Stimulated activated naive CD4-positive, alpha-beta T cell treated with Interleukin-2 at 50 U/mL for 16 hours (primary cell): ENCODE measurements around the gene AGTRAP.
A peak's percentile ranks its signal among the peaks of the same experiment; 100 is the strongest.

ENCODE experiments used
- DNase-seq: peaks from one replicate; lab custom pipeline; 2025; lab: John Stamatoyannopoulos, UW

AGTRAP gene, protein sequence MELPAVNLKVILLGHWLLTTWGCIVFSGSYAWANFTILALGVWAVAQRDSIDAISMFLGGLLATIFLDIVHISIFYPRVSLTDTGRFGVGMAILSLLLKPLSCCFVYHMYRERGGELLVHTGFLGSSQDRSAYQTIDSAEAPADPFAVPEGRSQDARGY

DNA sequence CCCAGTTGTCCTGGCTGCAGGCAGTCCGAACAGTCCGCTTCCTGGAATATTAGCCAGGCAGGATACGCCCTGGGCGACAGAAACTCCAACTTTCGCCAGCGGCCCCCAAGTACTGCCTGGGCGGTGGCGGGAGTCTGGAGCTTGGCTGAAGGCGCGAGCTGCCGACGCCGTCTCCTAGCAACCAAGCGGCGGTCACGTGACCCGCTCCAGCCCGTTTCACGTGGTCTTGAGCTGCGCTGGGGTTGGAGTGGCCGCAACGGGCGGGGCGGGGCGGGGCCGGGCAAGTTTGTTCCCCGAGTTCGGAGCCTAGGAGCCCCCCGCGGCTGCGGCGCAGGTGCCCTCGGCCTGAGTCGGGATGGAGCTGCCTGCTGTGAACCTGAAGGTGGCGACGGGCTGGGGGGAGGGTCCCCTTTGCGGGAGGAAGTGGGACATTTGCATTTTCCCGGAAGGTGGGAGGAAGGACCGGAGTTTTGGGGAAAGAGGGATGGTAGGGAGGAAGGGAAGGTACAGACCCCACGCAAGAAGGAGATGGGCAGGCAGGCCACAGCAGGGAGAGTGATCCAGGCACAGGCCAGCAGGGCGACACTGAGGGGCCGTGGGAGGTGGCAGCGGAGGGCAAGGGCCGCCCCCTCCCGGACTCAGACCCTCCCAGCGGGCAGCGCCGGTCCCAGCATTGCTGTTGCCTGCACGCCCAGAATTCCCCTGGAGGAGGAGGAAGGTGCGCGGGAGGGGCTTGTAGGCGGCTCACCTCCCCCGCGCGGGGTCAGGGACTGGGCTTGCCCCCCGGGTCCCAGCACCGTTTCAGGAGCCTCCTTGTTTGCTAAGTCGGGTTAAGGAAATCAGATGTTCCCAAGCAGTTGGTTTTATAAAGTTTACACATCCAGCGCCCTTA is at the start of gene AGTRAP:
Gene AGTRAP, plus strand, starts transcription at position 283 of the 892 bp plus-strand sequence. Its CDS starts 73 bp downstream, at position 356.
- DNase-seq, result peak; percentile 85

DNA sequence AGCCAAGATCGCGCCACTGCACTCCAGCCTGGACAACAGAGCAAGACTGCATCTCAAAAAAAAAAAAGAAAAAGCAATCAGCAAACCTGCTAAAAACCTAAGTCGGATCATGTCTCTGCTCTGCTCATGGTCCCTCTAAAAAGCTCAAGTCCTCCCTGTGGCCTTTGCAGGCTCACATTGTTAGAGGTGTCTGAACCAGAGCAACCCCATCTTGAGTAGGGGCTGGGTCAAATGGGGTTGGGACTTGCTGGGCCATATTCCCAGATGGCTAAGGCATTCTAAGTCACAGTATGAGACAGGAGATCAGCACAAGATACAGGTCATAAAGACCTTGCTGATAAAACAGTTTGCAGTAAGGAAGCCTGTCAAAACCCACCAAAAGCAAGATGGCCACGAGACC is 47.4 kb upstream of the AGTRAP start:
- DNase-seq, result no peak

DNA sequence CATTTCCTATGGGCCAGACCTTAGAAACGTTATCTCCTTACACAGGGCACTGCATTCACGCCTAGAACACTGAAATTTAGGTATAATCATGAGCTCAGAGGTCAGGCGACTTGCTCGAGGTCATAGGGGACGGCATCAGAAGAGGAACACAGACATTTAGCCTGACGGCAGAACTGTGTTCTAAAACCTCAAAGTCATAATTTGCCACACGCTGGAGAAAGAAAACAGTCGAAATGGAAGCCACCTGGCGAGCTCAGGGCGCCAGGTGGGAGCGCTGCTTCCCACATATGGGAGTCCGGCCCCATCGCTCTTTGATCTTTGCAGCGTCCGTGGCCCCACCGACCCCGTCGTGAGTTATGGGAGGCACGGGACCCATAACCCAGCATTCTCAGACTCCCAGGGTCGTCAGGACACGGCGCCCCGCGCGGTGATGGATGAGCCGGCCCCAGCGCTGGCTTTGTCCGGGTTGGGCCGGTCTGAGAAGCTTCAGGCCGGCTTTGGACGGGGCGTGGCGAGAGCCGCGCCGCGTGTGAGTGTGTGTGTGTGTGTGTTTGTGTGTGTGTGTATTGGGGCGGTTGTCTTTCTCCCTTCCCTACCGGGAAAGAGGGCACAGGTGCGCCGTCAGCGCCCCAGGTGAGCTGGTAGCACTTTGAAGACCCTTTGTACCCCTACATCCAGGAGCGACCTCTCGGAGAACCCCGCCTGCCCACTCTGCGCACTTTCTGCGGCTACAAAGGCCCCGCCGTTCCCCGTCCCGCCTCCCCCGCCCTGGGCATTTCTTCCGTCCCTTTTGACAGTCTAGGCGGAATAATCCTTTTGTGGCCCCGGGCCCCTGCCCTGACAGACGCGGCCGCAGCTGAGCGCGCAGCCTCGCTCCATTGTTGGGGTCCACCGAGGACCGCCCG is 45.3 kb upstream of the AGTRAP start:
- DNase-seq, result no peak

DNA sequence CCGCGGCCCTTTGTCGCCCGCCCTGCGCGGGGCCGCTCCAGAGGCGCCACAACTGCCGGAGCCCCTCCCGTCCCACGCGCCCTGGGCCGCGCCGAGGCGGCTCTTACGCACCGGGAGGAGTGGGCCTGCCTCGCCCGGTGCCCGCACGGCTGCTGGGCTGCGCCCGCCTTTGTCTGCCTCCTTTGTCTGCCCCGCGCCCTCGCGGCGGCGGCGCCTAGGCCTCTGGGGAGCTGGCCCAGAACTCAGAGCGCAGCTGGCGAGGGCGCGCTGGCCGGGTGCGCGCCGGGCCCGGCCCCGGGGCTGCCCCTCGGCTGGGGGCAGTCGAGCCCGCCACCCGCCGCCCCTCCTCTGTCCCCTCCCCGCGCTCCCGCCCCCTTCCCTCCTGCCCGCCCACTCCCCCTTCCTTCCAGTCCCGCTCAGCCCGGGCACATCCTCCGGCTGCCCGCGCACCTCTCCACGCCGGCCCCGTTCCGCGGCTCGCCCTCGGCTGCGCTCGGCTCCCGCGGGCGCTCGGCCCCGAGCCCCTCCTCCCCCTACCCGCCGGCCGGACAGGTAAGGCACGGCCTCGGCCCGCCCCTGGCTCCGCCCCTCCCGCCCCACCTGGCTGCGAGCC is 44.5 kb upstream of the AGTRAP start, which contains the start of gene DRAXIN:
Gene DRAXIN, plus strand, starts transcription at position 409 of the 613 bp plus-strand sequence. CDS start 14,549 bp downstream, outside the sequence.
- DNase-seq, result no peak

DNA sequence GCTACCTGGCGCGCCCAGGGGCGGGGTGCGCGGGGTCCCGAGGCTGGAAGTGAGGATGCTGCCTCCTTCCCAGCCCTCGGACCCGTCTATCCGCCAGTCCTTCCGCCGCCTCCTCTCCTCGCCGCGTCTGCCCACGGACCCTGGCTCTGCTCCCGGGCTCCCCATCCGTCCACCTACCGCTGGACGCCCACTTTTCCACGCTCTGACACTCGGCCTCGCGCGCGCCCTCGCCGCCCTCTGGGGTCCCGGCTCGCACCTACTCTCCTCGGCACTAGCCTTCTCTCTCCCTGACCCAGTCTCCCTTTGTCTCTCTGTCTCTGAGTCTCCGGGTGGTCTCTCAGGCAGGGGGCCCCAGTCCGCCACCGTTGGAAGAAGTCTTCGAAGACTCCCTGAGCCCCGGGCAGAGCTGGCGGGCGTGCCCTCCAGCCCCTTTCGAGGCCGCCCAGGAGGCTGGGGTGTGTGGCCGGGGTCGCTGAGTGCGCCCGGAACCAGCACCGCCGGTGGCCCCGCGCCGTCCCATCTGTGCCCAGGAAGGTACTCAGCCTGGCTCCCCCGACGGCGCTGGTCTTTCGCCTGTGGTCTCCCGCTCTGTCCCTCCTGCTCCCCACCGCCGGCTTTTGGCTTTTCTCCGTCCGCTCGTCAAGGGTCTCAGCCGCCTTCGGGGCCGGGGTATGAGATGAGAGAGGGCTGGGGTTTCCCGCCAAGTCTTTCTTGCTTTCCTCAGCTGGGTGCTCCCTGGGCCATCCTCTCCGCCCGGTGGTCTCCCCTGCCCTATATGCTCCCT is 43.8 kb upstream of the AGTRAP start:
- no peak for DNase-seq

DNA sequence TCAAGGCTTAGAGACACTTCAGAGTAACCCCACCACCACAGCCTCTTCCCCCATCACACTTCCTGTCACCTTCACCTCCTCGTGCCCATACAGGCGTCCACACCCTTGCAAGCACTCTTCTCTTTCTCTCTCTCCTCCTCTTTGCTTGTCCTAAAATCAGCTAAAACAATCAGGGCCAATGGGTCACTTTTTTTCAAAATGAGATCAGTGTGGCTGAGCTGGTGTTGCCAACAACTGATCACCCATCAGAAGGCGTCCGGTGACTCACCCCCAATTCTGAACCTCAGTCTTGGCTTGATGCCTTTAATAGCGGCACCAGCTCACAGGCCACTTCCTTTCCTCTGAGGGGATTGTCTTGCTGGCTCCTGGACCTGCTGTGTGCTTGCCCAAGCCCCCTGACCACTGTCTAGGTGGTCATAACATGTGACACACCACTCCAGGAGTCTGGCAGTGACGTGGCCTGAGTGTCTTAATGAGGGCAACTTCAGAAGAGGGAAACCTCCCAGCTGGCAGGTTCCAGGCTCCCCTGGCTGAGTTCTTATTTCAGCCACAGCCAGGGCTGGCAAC is 42.8 kb upstream of the AGTRAP start:
- DNase-seq, result peak; percentile 30

DNA sequence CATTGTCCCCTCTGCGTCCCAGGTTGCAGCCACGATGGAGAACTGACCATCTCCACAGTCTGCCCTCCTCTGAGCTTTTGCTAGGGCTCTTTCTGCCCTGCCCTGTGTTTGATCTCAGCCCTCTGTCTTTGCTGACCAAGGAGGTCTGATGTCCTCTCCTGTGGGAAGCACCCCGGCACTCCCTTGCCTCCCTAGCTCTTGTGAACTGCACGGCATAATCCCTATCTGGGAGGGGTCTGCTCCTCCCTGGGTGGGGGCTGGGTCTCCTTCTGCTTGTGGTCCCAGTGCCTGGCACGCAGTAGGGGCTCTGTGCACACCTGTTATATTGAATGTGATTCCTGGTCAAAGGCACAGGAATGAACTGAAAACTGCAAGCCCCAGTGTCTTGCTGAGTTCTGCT is 42.0 kb upstream of the AGTRAP start:
- no peak for DNase-seq

DNA sequence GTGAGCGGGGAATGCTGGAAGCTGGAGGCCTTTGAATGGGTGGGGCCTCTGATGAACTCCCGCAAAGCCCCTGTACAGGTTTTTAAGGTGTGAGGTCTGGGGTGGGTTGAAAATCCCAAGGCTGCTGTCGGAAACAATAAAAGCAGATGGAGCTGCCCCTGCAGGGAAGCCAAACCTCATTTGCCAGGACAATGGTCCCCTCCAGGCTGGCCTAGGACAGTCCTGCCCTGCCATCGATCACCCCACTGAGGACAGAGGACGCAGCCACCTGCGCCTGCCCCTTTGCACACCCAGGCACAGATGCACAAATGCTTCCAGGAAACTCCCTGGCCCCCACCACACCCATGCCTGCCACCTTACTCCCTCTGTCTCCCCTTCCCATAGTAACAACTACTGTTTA is 40.1 kb upstream of the AGTRAP start:
- no peak for DNase-seq

DNA sequence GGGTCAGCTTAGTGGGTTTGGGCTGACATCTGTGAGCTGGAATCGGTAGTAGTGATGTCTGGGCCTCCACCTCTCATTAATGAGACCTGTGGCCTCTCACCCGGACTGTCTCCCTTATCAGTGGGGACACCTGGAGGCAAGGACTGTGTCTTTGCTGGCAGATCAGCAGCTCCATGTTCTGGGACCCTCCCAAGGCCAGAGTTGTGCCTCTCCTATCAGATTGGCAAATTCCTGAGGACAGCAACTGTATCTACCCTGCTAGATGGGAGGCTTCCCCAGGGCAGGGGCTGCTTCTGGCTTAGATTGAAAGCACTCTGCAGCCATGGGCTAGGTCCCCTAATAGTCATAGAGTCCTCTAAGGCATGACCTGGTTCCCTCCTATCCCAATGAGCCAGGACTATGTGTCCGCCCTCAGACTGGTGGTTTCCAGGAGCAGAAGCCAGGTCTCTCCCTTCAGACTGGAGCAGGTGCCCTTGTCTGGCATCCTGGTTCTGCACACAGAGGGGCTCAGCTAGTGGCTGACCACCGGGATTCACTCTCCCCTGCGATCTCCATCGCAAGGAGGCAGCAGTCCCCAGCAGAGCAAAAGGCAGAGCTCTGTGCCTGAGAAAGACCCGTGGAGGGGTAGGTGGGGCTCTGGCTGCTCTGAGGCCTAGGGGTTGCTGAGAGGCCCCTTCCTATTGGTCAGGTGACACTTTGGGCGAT is 38.6 kb upstream of the AGTRAP start:
- no peak for DNase-seq

DNA sequence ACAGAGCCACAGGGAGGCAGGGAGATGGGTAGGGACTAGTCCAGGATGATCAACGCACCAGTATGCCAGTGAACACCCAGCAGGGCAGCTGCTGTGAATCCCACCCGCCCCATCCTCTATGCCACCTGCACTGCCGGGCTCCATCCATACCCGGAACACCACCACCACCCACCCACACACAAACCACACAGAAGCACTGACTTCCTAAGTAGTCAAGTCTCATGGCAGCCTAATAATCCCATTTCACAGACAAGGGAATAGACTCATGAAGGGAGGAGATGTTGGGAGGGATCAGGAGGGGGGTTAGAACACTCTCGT is 38.1 kb upstream of the AGTRAP start:
- no peak for DNase-seq

DNA sequence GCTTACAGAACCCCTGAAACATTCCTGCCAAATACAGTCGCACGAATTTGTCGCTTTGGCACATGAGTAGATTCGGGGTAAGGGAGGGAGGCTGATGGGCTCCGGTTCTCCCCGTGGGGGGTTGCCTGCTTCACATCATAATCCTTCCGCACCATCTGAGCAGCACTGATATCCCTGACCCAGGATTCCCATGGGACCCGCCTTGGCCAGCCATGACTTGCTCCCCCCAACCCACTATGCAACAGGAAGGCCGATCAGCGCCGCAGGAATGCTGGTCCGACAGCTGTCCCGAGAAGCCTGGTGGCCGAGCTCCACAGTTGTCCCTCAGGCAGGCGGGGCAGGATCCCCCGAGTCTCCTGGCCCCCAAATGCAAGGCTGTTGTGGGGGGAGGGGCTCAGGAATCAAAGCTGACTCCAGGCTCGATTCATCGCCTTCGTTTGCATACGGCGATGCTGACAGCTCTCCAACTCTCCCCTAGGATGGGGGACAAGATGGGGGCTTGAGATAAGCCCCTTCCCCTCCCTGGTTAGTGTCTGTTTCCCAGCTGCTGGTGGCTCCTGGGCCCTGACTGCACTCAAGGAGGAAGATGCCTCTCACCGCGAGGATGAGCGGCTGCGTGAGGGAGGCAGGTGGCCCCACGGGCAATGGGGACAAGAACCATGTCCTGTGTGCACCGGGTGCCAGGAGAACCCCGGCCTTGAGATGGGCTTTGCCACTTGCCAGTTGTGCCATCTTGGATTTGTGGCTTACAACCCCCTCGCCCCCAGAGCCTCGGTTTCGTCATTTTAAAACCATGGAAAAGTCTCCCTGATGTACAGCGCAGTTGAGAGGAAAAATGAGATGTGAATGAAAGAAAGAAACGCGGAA is 35.1 kb upstream of the AGTRAP start:
- no peak for DNase-seq

DNA sequence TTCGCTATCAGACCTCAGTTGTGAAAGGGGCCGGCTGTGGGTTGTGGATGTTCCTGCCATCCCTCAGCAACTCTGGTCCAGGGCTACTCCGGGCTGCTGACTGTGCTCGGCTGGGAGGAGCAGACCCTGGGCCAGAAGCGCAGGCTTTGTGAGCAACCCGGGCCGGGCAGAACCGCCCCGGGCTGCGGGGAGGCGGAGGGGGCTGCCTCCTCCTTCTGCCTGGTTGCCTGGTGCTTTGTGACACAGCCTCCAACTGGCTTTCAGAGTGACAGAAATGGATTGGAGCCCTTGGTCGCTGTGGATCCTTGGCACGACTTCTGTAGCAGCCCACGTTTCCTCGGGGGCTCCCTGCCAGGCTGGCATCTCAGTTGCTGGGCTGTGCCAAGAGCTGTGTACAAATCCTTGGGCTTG is 34.4 kb upstream of the AGTRAP start:
- no peak for DNase-seq

DNA sequence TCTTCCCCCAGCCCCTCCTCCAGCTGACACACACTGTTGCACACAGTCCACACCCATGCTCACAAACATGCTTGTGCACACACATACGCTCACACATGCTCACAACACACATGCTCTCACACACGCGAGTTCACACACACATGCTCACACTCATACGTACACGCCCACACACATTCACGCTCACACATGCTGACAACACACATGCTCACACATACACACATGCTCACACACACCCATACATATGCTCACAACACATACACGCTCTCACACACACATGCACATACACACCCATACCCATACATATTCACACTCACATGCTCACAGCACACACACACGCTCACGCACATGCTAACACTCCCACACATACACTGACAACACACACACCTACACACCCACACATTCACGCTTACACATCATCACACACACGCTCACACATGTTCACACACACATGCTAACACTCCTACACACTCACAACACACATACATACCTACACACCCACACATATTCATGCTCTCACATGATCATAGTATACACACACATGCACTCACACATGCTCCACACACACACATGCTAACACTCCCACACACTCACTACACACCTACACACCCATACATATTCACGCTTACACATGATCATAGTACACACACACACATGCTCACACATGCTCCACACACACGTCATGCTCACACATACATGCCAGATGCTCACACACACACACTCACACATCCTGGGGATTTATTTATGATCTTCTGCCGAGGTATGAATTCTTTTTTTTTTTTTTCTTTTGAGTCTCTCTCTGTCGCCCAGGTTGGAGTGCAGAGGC is 33.7 kb upstream of the AGTRAP start:
- no peak for DNase-seq

DNA sequence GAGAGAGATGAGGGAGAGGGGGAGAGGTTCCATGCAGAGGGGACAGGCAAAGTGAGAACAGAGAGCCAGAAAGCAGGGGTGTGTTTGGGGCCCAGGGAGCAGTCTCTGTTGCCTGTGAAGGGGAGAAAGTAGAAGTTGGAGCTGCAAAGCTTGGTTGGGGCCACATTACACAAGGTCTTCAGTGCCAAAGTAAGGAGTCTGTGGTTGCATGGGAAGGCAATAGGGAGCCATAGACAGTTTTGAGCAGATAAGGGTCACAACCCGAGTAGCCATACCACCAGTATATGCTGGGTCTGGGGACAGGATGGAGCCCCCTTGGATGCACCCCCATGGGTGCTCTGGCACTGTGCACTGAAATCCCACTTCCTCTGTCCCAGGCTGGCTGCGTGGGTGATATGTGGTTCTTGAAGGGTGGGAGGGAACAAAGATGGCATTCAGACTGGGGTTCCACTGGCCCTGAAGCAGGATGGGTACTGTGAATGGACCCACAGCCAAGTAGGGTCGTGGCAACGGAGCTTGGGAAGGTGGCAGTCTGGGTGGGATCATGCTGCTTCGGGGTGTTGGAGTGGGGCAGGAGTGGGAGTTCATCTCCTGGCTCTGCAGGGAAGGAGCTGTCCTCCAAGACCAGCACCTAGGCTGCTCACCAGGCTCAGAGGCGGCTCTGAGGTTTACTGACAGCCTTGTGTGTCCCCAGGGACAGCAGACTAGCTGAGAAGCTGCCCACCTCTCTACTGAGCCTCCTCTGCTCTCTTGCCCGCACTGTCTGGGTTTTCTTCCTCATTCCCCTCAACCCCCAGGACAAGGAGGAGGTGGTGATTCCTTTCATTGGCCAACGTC is 32.4 kb upstream of the AGTRAP start:
- no peak for DNase-seq

DNA sequence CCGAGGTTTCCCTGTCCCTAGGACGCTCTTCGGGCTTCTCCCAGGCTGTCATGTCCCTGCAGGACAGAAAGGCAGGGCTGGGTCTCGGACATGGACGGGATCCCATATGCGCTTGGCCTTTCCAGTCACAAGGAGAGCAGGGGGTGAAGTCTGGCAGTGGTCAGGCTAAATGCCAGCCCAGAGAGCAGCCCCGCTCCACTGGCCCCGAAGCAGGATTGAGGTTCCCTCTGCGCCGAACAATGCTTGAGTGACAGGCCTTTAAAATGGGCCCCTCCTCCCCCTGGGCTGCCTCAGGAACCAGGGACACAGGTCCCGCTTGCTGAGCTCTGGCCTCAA is 31.8 kb upstream of the AGTRAP start:
- DNase-seq, result no peak

DNA sequence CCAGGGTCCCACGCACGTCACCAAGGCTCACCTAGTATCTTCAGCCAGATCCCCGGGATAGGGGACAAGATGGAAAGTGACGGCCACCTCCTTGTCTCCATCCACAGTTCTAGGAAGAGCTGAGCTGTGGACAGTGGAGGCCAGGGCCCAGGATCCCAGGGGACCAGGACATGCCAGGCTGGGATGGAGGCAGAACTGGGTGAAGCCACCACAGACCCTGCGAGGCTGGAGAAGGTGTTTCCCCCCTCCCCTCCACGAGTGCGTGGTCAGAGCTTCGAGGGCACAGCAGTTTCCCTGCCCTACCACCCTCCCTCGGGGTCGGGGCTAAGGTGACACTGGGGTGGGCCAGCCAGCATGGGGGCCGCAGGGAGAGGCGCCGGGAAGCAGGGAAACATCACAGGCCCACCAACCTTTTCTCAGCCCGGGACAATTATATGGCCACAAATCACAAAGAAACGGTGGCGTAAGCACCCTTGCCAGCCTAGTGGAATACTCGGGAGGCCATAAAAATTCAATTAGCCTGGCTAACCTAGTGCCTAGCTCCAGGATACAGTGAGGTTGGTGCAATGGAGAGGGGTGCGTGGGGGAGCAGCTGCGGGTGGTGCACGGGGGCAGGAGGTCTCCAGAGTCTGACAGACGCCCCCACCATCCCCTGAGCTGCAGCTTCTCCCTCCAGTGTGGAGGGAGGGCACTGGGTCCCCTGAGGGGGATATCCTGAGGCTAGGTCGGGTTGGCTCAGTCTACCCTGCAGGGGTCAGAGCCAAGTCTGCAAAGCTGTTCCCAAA is 31.1 kb upstream of the AGTRAP start:
- DNase-seq, result no peak

DNA sequence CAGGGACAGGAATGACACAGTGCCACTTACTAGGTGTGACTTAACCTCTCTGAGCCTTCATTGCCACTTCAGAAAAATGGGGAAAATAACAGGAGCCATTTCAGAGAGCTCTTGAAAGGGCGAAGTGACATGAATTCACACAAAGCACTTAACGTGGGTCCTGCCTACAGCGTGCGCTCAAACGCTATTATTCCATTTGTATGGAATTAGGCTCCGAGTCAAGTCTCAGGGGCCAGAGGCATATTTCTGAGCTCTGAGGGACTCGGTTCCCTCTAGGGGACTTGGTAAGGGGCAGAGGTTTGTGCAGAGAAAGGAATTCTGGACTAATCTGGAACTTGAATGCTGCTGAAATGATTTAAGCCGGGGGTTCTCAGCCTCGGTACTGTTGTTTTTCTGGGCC is 30.3 kb upstream of the AGTRAP start:
- no peak for DNase-seq
